ENCODE measurements around the gene SNTA1.

- no peak for TF ChIP-seq CTCF (IDR thresholded peaks at IDR 0.05)
- TF ChIP-seq POLR2A (IDR thresholded peaks at IDR 0.05), result no peak
Measured at GRCh38 chr20:33408313-33408712, 35.2 kb downstream of the SNTA1 start.

All from esophagus squamous epithelium (tissue), 4 donors.